Activated CD8-positive, alpha-beta memory T cell treated with anti-CD3 and anti-CD28 coated beads for 36 hours (primary cell): ENCODE measurements around the gene HMGN4. TPM values are rescaled to one million over a fixed set of nuclear protein-coding genes. Genes with fewer than 3 reads are reported as not detected.
"Not testable (repeated sequence)": the region's sequence is repeated elsewhere in the genome, so short reads cannot be mapped to it uniquely, and the experiment has no call there.

Experiments used
- CTCF ChIA-PET: fragments of 350-600 bp; sonication (Branson Sonifier 250); formaldehyde crosslinking; loops from one replicate; lab custom pipeline; 2021; ENCODE audit warnings: antibody characterized with exemption; lab: Charles Lee
- POLR2A ChIA-PET: fragments of 350-600 bp; sonication (Branson Sonifier 250); formaldehyde crosslinking; loops from one replicate; lab custom pipeline; 2021; ENCODE audit warnings: antibody characterized with exemption; lab: Charles Lee
- total RNA-seq, 2 experiments: library from RNA; stranded (reverse); gene quantifications; one replicate each; pipeline ENCODE4 v1.2.3, GENCODE V29; 2021

The HMGN4 gene
- total RNA-seq, 2 experiments from 2014 or later: 81.5 to 85.0 TPM

- ChIA-PET CTCF (interaction anchor here (1.5 kb wide), 1 partner anchor 16 kb away, joined by 4 read pairs; no protein-coding TSS in a partner anchor), POLR2A (interaction anchor here (1.0 kb wide), 1 partner anchor 17 kb away, joined by 4 read pairs; the partner anchor contains the start of gene HMGN4)
Measured at GRCh38 chr6:26520850-26521599, 17.1 kb upstream of the HMGN4 start.

GRCh38 chr6:26521600-26522391 is 16.4 kb upstream of the HMGN4 start:
- ChIA-PET POLR2A (interaction anchor here (0.5 to 1.0 kb wide), 3 partner anchors 16 to 1384 kb away, joined by 3 to 4 read pairs (median 3); partner anchors contain the start of gene HMGN4), CTCF (interaction anchor here (1.2 to 1.6 kb wide), 3 partner anchors 11 to 181 kb away, joined by 3 to 8 read pairs (median 4); no protein-coding TSS in a partner anchor)

- CTCF ChIA-PET: interaction anchor here (1.0 to 1.6 kb wide), 3 partner anchors 10 to 181 kb away, joined by 3 to 8 read pairs (median 3); no protein-coding TSS in a partner anchor
- POLR2A ChIA-PET: interaction anchor here (0.6 kb wide), 1 partner anchor 274 kb away, joined by 3 read pairs; no protein-coding TSS in a partner anchor
Measured at GRCh38 chr6:26522486-26523228, 15.5 kb upstream of the HMGN4 start.

GRCh38 chr6:26524314-26524713 is 13.9 kb upstream of the HMGN4 start:
- POLR2A ChIA-PET, CTCF ChIA-PET: not testable (repeated sequence)

- POLR2A ChIA-PET: no interaction called here
- CTCF ChIA-PET: interaction anchor here (0.7 kb wide), 1 partner anchor 12 kb away, joined by 3 read pairs; no protein-coding TSS in a partner anchor
Measured at GRCh38 chr6:26524722-26525370, 13.3 kb upstream of the HMGN4 start.

- CTCF ChIA-PET: no interaction called here
- POLR2A ChIA-PET: no interaction called here
Measured at GRCh38 chr6:26525838-26526237, 12.3 kb upstream of the HMGN4 start.

- CTCF ChIA-PET: no interaction called here
- POLR2A ChIA-PET: no interaction called here
Measured at GRCh38 chr6:26526928-26527327, 11.2 kb upstream of the HMGN4 start.

- CTCF ChIA-PET: no interaction called here
- POLR2A ChIA-PET: no interaction called here
Measured at GRCh38 chr6:26530203-26530602, 8.0 kb upstream of the HMGN4 start.

GRCh38 chr6:26531897-26532296 is 6.3 kb upstream of the HMGN4 start:
- CTCF ChIA-PET: interaction anchor here (1.3 to 2.3 kb wide), 2 partner anchors 10 to 64 kb away, joined by 4 to 8 read pairs; no protein-coding TSS in a partner anchor
- POLR2A ChIA-PET: no interaction called here

- ChIA-PET POLR2A (interaction anchor here (0.6 to 1.1 kb wide), 4 partner anchors 18 to 1285 kb away, joined by 3 to 11 read pairs (median 4); no protein-coding TSS in a partner anchor), CTCF (interaction anchor here (0.6 to 2.3 kb wide), 8 partner anchors 11 to 512 kb away, joined by 3 to 8 read pairs (median 4); no protein-coding TSS in a partner anchor)
Measured at GRCh38 chr6:26532699-26533531, 5.3 kb upstream of the HMGN4 start.

- POLR2A ChIA-PET: interaction anchor here (0.6 to 1.1 kb wide), 2 partner anchors 43 to 134 kb away, joined by 3 read pairs; no protein-coding TSS in a partner anchor
- CTCF ChIA-PET: interaction anchor here (0.6 to 2.3 kb wide), 5 partner anchors 11 to 513 kb away, joined by 3 to 8 read pairs (median 5); no protein-coding TSS in a partner anchor
Measured at GRCh38 chr6:26533532-26533931, 4.6 kb upstream of the HMGN4 start.

- ChIA-PET CTCF (interaction anchor here (1.7 kb wide), 1 partner anchor 193 kb away, joined by 7 read pairs; no protein-coding TSS in a partner anchor), POLR2A (no interaction called here)
Measured at GRCh38 chr6:26534681-26535465, 3.3 kb upstream of the HMGN4 start.

- ChIA-PET CTCF (interaction anchor here (0.6 to 2.1 kb wide), 7 partner anchors 11 to 195 kb away, joined by 3 to 12 read pairs (median 4); no protein-coding TSS in a partner anchor), POLR2A (interaction anchor here (0.7 to 1.9 kb wide), 2 partner anchors 266 to 1095 kb away, joined by 4 read pairs; no protein-coding TSS in a partner anchor)
Measured at GRCh38 chr6:26536571-26537159, 1.5 kb upstream of the HMGN4 start.

- CTCF ChIA-PET: interaction anchor here (0.6 to 2.1 kb wide), 15 partner anchors 12 to 952 kb away, joined by 3 to 12 read pairs (median 4); no protein-coding TSS in a partner anchor
- POLR2A ChIA-PET: interaction anchor here (0.5 to 2.0 kb wide), 7 partner anchors 16 to 1295 kb away, joined by 3 to 9 read pairs (median 4); a partner anchor contains a TSS
Measured at GRCh38 chr6:26537160-26537845, 863 bp upstream of the HMGN4 start.

- POLR2A ChIA-PET: interaction anchor here (1.0 to 2.0 kb wide), 5 partner anchors 16 to 594 kb away, joined by 3 to 9 read pairs (median 5); a partner anchor contains a TSS
- CTCF ChIA-PET: interaction anchor here (0.9 to 2.1 kb wide), 9 partner anchors 13 to 267 kb away, joined by 3 to 12 read pairs (median 3); a partner anchor contains a TSS
Measured at GRCh38 chr6:26538572-26538902, 371 bp downstream of the HMGN4 start.
